ENCODE measurements around the gene PITPNC1. TPM values are rescaled to one million over a fixed set of nuclear protein-coding genes. Genes with fewer than 3 reads are reported as not detected.

PITPNC1 gene
- total RNA-seq, 1 donor from 2014 or later: 28.7 TPM

GRCh38 chr17:67730731-67731130 lies 353.6 kb downstream of the PITPNC1 start:
- Histone ChIP-seq H3K27me3 (ENCODE audit: control insufficient read depth, insufficient read depth, low read length) (no peaks in the 10 kb centered on the region), H3K36me3 (ENCODE audit: control insufficient read depth, insufficient read depth, low read length) (peaks cover 8% of the 10 kb centered on the region), H3K4me3 (ENCODE audit: low read depth, low read length) (no peak overlapping the region)
- TF ChIP-seq CTCF (IDR thresholded peaks at IDR 0.05; ENCODE audit: insufficient read depth, low read length, severe bottlenecking): no peak
- DNase-seq (ENCODE audit: low read depth) (no peak), FAIRE-seq (no peak)

GRCh38 chr17:67733449-67733848 lies 356.4 kb downstream of the PITPNC1 start:
- FAIRE-seq: no peak

GRCh38 chr17:67737145-67737544 lies 360.1 kb downstream of the PITPNC1 start:
- no peak for TF ChIP-seq CTCF (IDR thresholded peaks at IDR 0.05; ENCODE audit: insufficient read depth, low read length, severe bottlenecking)
- FAIRE-seq (no peak), DNase-seq (ENCODE audit: low read depth) (no peak)
- Histone ChIP-seq H3K27me3 (ENCODE audit: control insufficient read depth, insufficient read depth, low read length) (no peaks in the 10 kb centered on the region), H3K4me3 (ENCODE audit: low read depth, low read length) (no peak overlapping the region), H3K36me3 (ENCODE audit: control insufficient read depth, insufficient read depth, low read length) (peaks cover 14% of the 10 kb centered on the region)

More at GRCh38 chr17:67733449-67733848, 356.4 kb downstream of the PITPNC1 start:
- no peak overlapping the region for H3K4me3 ChIP-seq (ENCODE audit: low read depth, low read length)
- no peaks in the 10 kb centered on the region for H3K27me3 ChIP-seq (ENCODE audit: control insufficient read depth, insufficient read depth, low read length)
- H3K36me3 ChIP-seq (ENCODE audit: control insufficient read depth, insufficient read depth, low read length): peaks cover 10% of the 10 kb centered on the region
- no peak for TF ChIP-seq CTCF (IDR thresholded peaks at IDR 0.05; ENCODE audit: insufficient read depth, low read length, severe bottlenecking)
- DNase-seq (ENCODE audit: low read depth): no peak

GRCh38 chr17:67742025-67742424 lies 364.9 kb downstream of the PITPNC1 start:
- H3K36me3 ChIP-seq (ENCODE audit: control insufficient read depth, insufficient read depth, low read length): peaks cover 21% of the 10 kb centered on the region

More at GRCh38 chr17:67742025-67742424, 364.9 kb downstream of the PITPNC1 start:
- DNase-seq (ENCODE audit: low read depth): no peak
- Histone ChIP-seq H3K4me3 (ENCODE audit: low read depth, low read length) (no peak overlapping the region), H3K27me3 (ENCODE audit: control insufficient read depth, insufficient read depth, low read length) (no peaks in the 10 kb centered on the region)
- TF ChIP-seq CTCF (IDR thresholded peaks at IDR 0.05; ENCODE audit: insufficient read depth, low read length, severe bottlenecking): no peak
- no peak for FAIRE-seq

Other genes starting within 250 kb of the PITPNC1 start
- 35.7 and 51.1 TPM in 2 replicates for gene HELZ, start 132.1 kb upstream of the PITPNC1 start, total RNA-seq
- gene PSMD12, start 10.7 kb upstream of the PITPNC1 start, total RNA-seq: 13.2 and 26.2 TPM in 2 replicates